GM12878 (cell line): ENCODE data around the gene RPS16. TPM values are rescaled to one million over a fixed set of nuclear protein-coding genes. Genes with fewer than 3 reads are reported as not detected.

Experiments used
- ATAC-seq: fragments of 200-7000 bp; cut with Tn5 transposase; 3 replicates; pipeline ENCODE4 v1.9.1; 2020; ENCODE audit warnings: mild to moderate bottlenecking, moderate library complexity
- BruUV-seq: library from RNA; stranded (reverse); fragments of 400-500 nt; replicated peaks from 2 replicates; lab custom pipeline; 2021; lab: Mats Ljungman, UMichigan
- CTCF ChIA-PET: fragments of 300-600 bp; sonication (Branson Sonifier 250); formaldehyde crosslinking; extraction: SDS; loops from one replicate; lab custom pipeline; 2021; ENCODE audit warnings: inconsistent platforms; lab: Yijun Ruan, JAX
- POLR2A ChIA-PET: fragments of 350-600 bp; formaldehyde crosslinking; extraction: SDS; loops from one replicate; lab custom pipeline; 2021; ENCODE audit warnings: inconsistent platforms; lab: Charles Lee
- RAD21 ChIA-PET: fragments of 300-600 bp; sonication (Branson Sonifier 250); formaldehyde crosslinking; loops from one replicate; lab custom pipeline; 2023; ENCODE audit warnings: antibody characterized with exemption; ENCODE audit not compliant: unreplicated experiment; lab: Charles Lee
- SMC1A ChIA-PET: fragments of 300-600 bp; sonication (Branson Sonifier 250); formaldehyde crosslinking; loops from one replicate; lab custom pipeline; 2023; ENCODE audit not compliant: unreplicated experiment, uncharacterized antibody; lab: Charles Lee
- DNase-seq: peaks from one replicate; pipeline ENCODE4 v3.0.0-alpha.2; 2011; ENCODE audit warnings: low read depth, low spot score
- FAIRE-seq: peaks from 3 replicates; lab custom pipeline; 2011; peaks lifted over from hg19 to GRCh38; lab: Jason Lieb, UNC
- H2AFZ ChIP-seq: 2 replicates; pipeline ENCODE4 v1.6.0; 2011; ENCODE audit warnings: low read depth, low read length, control low read depth; ENCODE audit not compliant: control insufficient read depth
- H3K27ac ChIP-seq: 2 replicates; pipeline ENCODE4 v1.5.1; 2011; ENCODE audit warnings: control low read depth; ENCODE audit not compliant: control insufficient read depth, insufficient read depth
- H3K27me3 ChIP-seq, 2 experiments: replicated peaks in 1 of 2; 2 replicates each; pipeline versions ENCODE4 v1.6.0 to v1.6.1; 2011; ENCODE audit warnings: low read length in 1 of 2; ENCODE audit not compliant: control insufficient read depth in 2 of 2, insufficient read depth in 2 of 2
- H3K36me3 ChIP-seq, 2 experiments: 2 replicates each; pipeline ENCODE4 v1.5.1; 2011; ENCODE audit warnings: low read length in 1 of 2; ENCODE audit not compliant: control insufficient read depth in 2 of 2, insufficient read depth in 2 of 2
- H3K4me1 ChIP-seq: 2 replicates; pipeline ENCODE4 v1.6.1; 2011; ENCODE audit warnings: mild to moderate bottlenecking, low read length, moderate library complexity, mixed read lengths; ENCODE audit not compliant: control insufficient read depth, insufficient read depth
- H3K4me2 ChIP-seq: 2 replicates; pipeline ENCODE4 v1.6.0; 2011; ENCODE audit warnings: control low read depth; ENCODE audit not compliant: control insufficient read depth, insufficient read depth
- H3K4me3 ChIP-seq: fragments of 200-600 bp; sonication (generic); 2 replicates; pipeline ENCODE4 v1.5.1; 2016
- H3K79me2 ChIP-seq: 2 replicates; pipeline ENCODE4 v1.6.0; 2011; ENCODE audit warnings: low read length; ENCODE audit not compliant: control insufficient read depth, insufficient read depth
- H3K9ac ChIP-seq: 2 replicates; pipeline ENCODE4 v1.8.0; 2011; ENCODE audit warnings: low read length, control low read depth, mixed read lengths; ENCODE audit not compliant: control insufficient read depth, insufficient read depth
- H3K9me3 ChIP-seq: replicated peaks from 3 replicates; pipeline ENCODE4 v1.5.1; 2011; ENCODE audit warnings: mild to moderate bottlenecking, low read length; ENCODE audit not compliant: control insufficient read depth, insufficient read depth
- H4K20me1 ChIP-seq: 2 replicates; pipeline ENCODE4 v1.6.0; 2011; ENCODE audit not compliant: control insufficient read depth, insufficient read depth
- BACH1 ChIP-seq: fragments of 450-650 bp; IDR thresholded peaks from 2 replicates; pipeline ENCODE4 v1.6.1; 2017; ENCODE audit warnings: mild to moderate bottlenecking, borderline replicate concordance
- CBFB ChIP-seq: IDR thresholded peaks from 2 replicates; pipeline ENCODE4 v1.6.1; 2016; ENCODE audit warnings: antibody characterized with exemption, low read depth
- CEBPZ ChIP-seq: fragments of 150-350 bp; IDR thresholded peaks from 2 replicates; pipeline ENCODE4 v1.6.1; 2016; ENCODE audit warnings: low read depth, low read length
- HCFC1 ChIP-seq: fragments of 150-350 bp; IDR thresholded peaks from 2 replicates; pipeline ENCODE4 v1.6.1; 2014; ENCODE audit warnings: low read length
- TCF12 ChIP-seq: IDR thresholded peaks from 2 replicates; pipeline ENCODE4 v1.6.1; 2011; ENCODE audit warnings: low read depth, mild to moderate bottlenecking, low read length
- ZBED1 ChIP-seq: IDR thresholded peaks from 2 replicates; pipeline ENCODE4 v1.6.1; 2016; ENCODE audit warnings: borderline replicate concordance
- ZBTB11 ChIP-seq: fragments of 450-650 bp; formaldehyde crosslinking; IDR thresholded peaks from 2 replicates; pipeline ENCODE4 v1.5.0; 2022; ENCODE audit warnings: mild to moderate bottlenecking, missing genetic modification characterization
- WGBS: methylation state at CpG from one replicate; pipeline ENCODE4 v1.1.6; 2016; ENCODE audit warnings: low lambda C conversion rate; ENCODE audit not compliant: insufficient replicate concordance, insufficient coverage; ENCODE audit errors: missing lambda C conversion rate; 5-methylcytosine and 5-hydroxymethylcytosine counted together
- in situ Hi-C: fragments of 300-500 bp; cut with MboI; formaldehyde crosslinking; loops from 9 replicates; pipeline ENCODE4 v1.14.3; 2018; ENCODE audit warnings: mixed read lengths
- intact Hi-C: fragments of 100-400 bp; cut with micrococcal nuclease; formaldehyde crosslinking; loops from one replicate; pipeline ENCODE4 v1.14.2; 2022; ENCODE audit not compliant: unreplicated experiment
- polyA plus RNA-seq, 11 experiments: library from polyadenylated mRNA; depleted of rRNA in 4 of 11; unstranded in 6 of 11; stranded (reverse) in 5 of 11; fragments of >200 nt; fragmentation: Nextera tagmentation in 4 of 11; fragmentation: Illumina TruSeq in 1 of 11; extraction: Ambion mirVana in 4 of 11; extraction: Trizol in 1 of 11; gene quantifications; 1 replicate in 1 of 11; 2 replicates in 10 of 11; pipeline versions ENCODE4 v1.2.1 to v1.2.3, GENCODE V29; 2011 to 2016; ENCODE audit warnings: inconsistent platforms in 2 of 11, missing spikeins in 2 of 11, low read depth in 1 of 11
- total RNA-seq, 4 experiments: library from RNA; depleted of rRNA in 3 of 4; stranded (reverse); fragments of >200 nt in 3 of 4; fragmentation: Illumina TruSeq in 1 of 4; extraction: Trizol in 1 of 4; gene quantifications; 2 replicates each; pipeline versions ENCODE4 v1.2.1 to v1.2.3, GENCODE V29; 2013 to 2021

The RPS16 gene
- total and polyA plus RNA-seq, 10 of the 15 experiments (the other 5 are each of a cell fraction or from before 2014, with no cell fraction given): 148 to 4,810 (median 2,343) TPM

- no peak for TF ChIP-seq CBFB
Observed at GRCh38 chr19:39397360-39398296, 38.1 kb downstream of the RPS16 start (continued).

- no TSS peak for BruUV-seq
- Histone ChIP-seq H3K27me3 (no peaks in the 10 kb centered on the region), H3K9me3 (no peaks in the 10 kb centered on the region), H3K4me2 (peak within 1 kb of the TSS; percentile 83), H3K4me3 (peak within 1 kb of the TSS; percentile 99), H3K79me2 (peaks cover 28% of the 10 kb centered on the region), H3K4me1 (peaks cover 10% of the 10 kb centered on the region), H3K9ac (peak within 1 kb of the TSS; percentile 95), H4K20me1 (no peaks in the 10 kb centered on the region), H2AFZ (peak within 1 kb of the TSS; percentile 89), H3K27ac (peak within 1 kb of the TSS; percentile 96), H3K36me3 (peaks cover 3 to 35% of the 10 kb centered on the region in 2 experiments)
- in situ Hi-C loops (no loop called here), intact Hi-C loops (loop anchor here (2.0 kb wide), 2 partner anchors 48 to 54 kb away; partner anchors contain the start of genes SAMD4B and SUPT5H)
- SMC1A ChIA-PET: interaction anchor here (0.7 to 2.1 kb wide), 9 partner anchors 13 to 402 kb away, joined by 3 to 12 read pairs (median 3); partner anchors contain the start of genes DLL3, FBXO27 and RPS16
- CTCF ChIA-PET: interaction anchor here (0.8 to 2.3 kb wide), 8 partner anchors 9 to 282 kb away, joined by 3 to 18 read pairs (median 4); partner anchors contain the start of genes EID2B, PLEKHG2 and SAMD4B
- RAD21 ChIA-PET: interaction anchor here (0.6 to 2.2 kb wide), 11 partner anchors 11 to 143 kb away, joined by 3 to 18 read pairs (median 4); partner anchors contain the start of genes GMFG and PLEKHG2
- DNase-seq: peak; percentile 100
- POLR2A ChIA-PET: interaction anchor here (0.6 to 2.3 kb wide), 10 partner anchors 11 to 81 kb away, joined by 3 to 16 read pairs (median 8); partner anchors contain the start of genes PLEKHG2, RPS16, SAMD4B and ZFP36
- FAIRE-seq: peak; percentile 100
- peak; percentile 99 for ATAC-seq
- under 1% methylated on average over 60 of the region's 60 CpGs for WGBS
- TF ChIP-seq HCFC1: peak; percentile 86
- TF ChIP-seq CEBPZ: peak; percentile 81
- TF ChIP-seq BACH1: peak; percentile 77
- peak; percentile 52; the same call in 1 of the 2 replicates for TF ChIP-seq TCF12
- no peak for TF ChIP-seq ZBTB11 (CRISPR knock-in tag)
- no peak for TF ChIP-seq ZBED1
Observed at GRCh38 chr19:39390751-39391437, 44.9 kb downstream of the RPS16 start, which contains the start of the genes MED29 and PAF1. Gene MED29, plus strand, starts transcription at chr19:39391378. Its CDS starts 45 bp downstream, at chr19:39391423. Gene PAF1, minus strand, starts transcription at chr19:39391106. Its CDS starts 242 bp downstream, at chr19:39390864.
